Measurements from ENCODE around the gene TAF10.

The TAF10 gene

DNA sequence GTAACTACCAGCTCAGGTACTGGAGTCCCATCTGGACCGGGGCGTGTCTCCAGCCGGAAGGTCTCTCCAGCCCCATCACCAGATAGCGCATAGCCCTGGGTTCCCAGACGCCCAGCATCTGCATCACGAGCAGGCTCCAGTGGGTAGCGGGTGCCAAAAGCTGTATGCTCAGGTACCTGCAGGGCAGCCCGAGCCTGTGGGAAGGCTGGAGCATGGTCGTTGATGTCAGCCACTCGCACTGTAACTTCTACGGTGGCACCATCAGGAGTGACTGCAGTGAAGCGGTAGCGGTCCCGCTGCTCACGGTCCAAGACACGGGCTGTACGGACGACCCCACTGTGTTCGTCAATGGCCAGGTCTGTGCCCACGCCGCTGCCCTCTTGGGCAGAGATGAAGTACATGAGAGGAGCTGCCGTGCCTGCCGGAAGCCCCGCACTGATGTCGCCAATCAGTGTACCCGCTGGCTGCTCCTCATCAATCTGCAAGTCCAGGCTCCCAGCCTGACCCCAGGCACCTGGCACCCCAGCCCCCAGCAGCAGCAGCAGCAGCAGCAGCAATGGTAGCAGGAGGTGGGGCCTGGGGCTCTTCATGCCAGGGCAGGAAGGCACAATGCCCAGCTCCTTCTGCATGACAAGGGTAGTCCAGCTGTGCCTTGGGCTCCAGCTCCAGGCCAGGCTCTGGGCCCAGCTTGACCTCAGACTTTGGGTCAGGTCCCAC lies 29.1 kb upstream of the TAF10 start:
- DNase-seq (ENCODE audit: low read depth in 2 of 2) = no peak

DNA sequence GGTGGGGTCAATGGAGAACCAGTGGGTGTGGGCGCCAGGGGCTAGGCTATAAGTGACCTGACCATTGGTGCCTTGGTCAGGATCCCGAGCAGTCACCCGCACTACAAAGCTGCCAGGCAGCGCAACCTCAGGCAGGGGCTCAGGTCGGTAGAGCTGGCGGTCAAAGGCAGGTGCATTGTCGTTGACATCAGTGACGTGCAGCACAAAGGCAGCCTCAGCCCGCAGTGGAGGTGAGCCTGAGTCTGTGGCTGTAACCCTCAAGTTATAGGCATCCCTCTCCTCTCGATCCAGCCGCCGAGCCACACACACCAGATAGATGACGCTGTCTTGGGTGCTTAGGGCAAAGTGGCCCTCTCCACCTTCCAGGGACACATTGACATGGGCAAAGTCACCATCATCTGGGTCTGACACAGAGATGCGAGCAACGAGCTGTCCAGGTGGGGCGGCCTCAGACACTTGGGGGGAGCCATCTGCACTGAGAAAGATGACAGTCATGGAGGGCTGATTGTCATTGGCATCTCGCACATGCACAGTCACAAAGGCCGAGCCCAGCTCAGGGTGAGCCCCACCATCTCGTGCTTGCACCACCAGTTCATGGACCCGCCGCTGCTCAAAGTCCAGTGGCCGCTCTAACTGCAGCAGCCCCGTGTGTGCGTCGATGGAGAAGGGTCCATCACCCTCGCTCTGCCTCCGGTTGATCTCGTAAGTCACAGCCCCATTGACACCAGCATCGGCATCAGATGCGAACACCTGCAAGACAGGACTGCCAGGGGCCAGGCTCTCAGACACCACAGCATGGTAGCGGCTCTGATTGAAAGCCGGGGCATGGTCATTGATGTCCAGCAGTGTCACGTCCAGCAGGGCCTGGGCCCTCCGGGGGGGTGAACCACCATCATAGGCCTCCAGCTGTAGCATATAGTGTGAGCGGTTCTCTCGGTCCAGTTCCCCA lies 28.3 kb upstream of the TAF10 start:
- no peak for DNase-seq (ENCODE audit: low read depth in 2 of 2)

DNA sequence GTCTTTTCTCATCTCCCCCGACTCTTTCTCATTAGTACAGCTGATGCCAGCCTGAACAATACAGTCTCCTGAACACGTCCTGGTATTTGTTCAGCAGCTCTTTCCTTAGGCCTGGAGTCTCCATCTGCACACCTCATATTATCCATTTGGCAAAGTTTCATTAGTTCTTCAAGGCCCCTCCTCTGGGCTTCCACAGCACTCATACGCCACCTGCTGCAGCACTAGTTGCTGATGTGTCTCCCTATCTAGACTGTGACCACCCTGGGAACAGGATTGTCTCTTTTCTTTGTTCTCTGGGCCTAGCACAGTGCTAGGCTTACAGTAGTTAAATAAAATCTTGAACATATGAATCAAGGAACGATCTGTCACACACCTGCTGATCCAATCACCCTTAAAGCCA lies 26.4 kb upstream of the TAF10 start:
- no peak for DNase-seq (ENCODE audit: low read depth in 2 of 2)

DNA sequence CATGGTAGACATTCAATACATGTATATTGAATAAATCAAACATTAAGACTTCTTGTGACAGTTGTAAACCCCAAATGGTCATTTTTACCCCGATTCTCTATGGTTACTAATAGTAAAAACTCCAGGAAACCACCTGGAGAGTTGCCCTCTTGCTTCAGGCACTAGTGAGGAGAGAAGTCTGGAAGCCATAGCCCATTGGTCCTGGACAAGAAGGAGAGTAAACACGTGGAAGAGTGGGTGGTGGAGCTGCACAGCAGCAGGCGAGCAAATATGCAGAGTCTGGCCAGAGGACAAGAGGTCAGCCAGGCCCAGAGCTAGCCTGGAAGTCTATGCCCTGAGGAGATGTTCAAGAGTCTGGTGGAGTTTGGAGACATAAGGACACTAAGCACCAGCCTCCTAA lies 25.9 kb upstream of the TAF10 start:
- no peak for DNase-seq (ENCODE audit: low read depth in 2 of 2)

DNA sequence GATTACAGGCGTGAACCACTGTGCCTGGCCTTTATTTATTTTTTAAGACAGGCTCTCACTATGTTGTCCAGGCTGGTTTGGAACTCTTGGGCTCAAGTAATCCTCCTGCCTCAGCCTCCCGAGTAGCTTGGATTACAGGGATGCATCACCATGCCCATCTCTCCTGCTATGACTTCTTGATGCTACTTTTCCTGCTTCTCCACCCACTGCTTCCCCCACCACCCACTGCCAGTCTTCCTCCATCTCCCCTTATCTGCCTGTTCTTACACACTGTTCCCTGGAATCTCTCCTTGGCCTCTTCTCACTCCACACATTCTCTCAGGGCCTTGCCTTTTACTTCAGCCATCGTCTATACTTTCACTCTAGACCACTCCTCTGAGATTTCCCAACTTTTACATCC lies 24.5 kb upstream of the TAF10 start:
- no peak for DNase-seq (ENCODE audit: low read depth in 2 of 2)

DNA sequence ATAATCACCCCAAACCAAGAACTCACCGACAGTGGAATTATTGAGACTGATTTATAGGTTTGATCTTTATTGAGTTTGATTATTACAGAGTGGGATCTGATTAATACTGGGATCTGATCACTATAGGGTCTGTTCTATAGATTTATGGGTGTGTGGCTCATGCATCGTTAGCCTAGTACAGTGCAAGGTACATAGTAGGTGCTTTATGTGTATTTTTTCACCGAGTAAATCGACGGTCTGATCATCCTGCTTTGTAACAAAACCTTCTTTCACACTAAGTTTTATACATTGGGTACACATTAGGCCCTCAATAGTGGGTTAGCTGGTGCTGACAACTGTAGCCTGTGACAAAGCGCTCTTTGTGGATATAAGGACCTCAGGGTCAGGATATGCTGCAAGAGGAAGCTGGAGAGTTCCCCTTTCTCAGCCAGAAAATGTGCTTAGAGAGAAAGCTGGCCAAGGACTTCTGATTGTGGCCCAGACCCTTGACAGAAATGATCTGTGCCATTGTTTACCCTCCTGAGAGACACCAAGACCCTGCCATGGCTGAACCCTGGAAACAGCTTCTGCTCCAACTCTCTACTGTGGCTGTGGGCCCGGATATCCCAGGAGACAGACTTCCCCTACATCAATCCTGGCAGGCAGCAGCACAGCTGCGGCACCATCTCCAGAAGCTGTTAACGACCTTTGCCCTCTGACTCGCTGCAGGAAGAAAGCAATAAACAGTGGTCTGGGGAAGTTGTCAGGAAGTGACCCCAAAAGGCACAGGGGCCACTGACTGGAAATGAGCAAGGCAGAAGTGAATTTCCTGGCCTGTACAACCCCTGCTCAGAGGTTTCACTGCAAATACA lies 23.3 kb upstream of the TAF10 start:
- DNase-seq (ENCODE audit: low read depth in 2 of 2) = no peak

DNA sequence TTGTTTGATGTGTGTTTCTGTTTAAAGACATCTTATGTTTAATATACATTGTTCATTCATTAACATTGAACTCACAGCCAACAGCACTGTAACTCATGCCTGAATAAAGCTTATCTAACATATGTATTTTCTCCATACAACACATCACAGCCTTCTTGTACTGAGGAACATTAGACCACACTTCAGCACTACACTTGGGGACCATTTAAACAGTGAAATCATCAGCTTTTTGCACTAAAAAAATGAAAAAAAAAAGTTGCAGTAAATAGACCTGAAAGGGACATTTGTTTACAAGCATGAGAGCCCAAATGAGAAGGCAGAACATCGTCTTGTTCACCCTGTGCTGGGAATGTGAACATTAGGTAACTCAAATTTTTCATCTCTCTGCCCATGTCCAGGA lies 22.5 kb upstream of the TAF10 start:
- DNase-seq (ENCODE audit: low read depth in 2 of 2) = no peak

DNA sequence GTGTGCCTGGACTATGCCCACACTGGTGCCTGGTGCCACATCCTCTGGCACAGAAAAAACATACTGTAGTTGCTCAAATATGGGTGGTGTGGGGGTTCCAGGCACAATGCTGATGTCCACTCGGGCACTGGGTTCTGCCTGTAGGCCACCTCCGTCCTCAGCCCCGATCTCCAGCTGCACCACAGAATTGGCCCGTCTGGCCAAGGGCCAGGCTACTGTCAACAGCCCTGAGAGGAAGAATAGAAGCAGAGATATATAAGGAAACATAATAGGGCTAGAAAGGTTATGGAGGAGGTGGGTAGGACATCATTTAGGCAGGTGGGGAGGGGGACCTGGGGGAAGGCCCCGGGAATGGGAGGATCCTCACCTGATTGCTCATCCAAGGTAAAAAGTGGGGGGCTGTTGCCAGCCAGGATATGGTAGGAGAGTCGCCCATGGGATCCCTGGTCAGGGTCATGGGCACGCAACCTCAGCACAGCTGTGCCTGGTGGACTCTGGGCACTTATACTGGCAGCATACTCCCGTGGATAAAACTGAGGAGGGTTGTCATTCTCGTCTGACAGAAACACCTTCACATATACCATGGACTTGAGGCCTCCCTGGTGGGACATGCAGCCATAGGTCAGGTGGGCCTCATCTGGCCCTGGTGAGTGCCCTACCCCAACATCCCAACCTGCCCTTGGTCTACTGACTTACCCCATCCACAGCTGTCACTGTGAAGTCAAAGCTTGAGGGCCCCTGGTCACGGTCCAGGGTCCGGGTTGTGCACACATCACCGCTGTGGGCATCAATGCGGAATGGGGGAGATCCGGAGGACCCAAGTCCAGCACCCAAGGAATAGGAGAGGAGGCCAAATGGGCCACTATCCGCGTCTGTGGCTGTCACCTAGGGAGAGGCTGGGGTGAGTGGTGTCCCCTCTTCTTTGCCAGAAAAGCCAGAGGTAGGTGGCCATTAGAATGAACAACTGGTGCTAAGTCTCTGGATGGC lies 21.7 kb upstream of the TAF10 start:
- DNase-seq (ENCODE audit: low read depth in 2 of 2) = no peak

DNA sequence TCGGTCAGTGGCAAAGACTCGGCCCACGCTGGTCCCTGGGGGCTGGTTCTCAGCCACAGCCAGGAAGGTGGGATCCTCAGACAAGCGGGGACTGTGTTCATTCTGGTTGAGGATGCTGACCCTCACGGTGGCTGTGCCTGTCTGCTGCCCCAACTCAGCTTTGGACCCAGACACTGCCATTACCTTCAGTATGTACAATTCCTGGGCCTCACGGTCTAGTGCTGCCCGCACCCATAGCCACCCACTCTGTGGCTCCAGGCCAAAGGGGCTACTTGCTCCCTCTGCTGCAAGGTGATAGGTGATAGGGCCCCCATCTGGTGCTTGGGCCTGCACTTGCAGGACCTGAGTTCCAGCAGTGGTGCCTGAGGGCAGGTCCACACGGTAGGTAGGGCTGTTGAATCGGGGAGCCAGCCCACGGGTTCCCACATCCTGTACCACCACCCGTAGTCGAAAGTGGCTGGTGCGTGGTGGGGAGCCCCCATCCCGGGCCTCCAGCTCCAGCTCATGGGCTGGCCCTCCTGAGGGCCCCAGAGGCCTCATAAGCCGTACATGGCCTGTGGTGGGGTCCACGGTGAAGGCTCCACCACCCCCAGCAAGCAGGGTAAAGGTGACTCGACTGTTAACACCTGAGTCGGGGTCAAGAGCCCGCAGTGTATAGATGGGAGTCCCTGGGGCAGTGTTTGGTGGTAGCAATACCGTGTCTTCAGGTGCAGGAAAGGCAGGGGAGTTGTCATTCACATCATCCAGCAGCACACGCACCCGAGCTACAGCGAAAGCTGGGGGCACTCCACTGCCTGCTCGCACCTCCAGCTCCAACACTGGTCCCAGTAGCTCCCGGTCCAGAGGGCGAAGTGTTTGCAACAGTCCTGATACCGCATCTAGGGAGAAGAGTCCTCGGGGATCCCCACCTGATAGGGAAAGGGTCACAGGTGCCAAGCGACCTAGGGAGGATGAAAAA lies 20.4 kb upstream of the TAF10 start:
- DNase-seq (ENCODE audit: low read depth in 2 of 2) = no peak

DNA sequence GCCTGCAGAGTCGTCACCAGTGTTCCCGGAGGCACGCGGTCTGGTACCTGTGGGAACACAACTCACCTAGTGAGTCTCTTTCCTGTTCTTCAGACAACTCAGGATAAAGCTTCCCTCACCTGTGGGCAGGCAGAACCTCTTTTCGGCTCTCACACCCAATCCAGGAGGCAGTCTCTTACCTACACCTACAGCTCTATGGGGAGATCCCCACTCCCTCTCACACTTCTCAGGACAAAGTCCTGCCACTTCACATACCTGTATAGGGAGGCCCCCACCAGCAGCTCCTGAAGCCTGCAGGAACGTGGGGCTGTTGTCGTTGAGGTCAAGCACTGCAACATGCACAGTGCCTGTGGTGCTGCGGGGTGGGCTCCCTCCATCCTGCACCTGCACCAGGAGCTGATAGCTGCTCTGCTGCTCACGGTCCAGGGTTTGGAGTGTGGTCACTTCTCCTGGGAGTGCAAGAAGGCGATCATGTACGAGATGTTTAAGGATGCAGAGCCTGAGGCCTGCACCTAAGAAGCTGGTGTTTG lies 19.4 kb upstream of the TAF10 start:
- no peak for DNase-seq (ENCODE audit: low read depth in 2 of 2)

DNA sequence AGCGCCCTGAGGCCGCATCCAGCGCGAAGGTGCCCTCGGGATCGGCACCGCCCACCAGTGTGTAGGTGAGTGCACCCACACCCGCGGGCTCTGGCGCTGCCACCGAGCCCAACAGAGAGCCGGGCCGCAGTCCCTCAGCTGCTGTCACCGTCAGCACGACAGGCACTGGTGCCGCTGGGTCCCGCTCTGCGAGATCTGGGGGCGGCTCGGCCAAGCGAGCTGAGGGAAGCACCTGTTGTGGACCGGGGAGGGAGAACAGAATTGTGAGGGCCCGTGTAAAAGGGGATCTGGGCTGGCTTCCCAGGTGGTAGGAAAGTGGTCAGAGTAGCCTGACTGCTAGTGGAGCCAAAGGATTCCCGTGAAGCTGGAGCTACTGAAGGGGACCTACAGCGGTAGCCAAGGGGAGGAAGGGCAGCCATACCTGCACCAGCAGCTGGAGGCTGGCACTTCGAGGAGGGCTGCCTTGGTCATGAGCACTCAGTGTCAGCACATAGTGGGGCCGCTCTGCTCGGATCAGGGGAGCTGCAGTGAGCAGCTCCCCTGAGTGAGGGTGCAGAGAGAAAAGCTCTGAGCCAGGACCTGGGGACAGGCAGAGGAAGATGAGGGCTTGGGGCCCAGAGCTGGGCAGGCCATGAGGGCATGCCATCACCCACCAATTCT lies 18.7 kb upstream of the TAF10 start:
- DNase-seq (ENCODE audit: low read depth in 2 of 2) = no peak

DNA sequence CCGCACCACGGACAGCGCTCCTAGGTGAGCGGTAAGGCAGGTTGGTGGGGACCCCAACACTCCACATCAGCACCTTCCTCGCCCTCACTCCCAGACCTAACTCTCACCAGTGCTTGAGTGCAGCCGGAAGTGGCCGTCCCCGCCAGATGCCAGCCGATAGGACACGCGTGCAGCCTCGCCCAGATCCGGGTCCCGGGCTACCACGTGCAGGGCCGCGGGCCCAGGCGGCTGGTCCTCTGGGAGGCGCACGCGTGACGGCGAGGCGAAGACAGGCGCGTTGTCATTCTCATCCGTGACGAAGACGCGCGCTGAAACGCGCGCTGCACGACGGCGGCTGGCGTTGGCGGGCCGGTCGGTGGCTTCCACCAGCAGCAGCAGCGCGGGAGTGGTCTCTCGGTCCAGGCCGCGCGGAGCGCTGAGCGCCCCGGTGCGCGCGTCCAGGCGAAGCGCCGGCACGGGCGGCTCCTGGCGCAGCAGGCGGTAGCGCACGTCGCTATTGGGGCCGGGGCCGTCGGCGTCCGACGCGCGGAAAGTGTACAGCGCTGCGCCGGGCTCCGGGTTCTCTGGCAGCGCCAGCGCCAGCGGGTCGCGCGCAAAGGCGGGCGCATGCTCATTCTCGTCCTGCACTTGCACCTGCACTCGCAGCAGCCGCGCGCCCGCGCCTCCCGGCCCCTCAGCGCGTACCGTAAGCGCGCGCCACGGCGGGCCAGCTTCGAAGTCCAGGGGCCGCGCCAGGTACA lies 18.0 kb upstream of the TAF10 start:
- no peak for DNase-seq (ENCODE audit: low read depth in 2 of 2)

DNA sequence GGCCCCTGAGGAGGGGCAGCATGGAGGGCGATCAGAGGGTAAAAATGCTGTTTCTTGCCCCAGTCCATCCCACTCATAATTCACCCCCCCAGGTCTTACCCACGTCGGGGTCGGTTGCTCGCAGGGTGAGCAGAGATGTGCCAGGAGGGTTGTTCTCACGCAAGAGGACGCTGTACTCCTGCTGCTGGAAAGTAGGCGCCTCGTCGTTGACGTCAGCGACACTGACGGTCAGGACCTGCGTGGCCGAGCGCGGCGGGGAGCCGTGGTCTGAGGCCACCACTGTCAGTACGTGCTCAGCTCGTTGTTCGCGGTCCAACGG lies 17.5 kb upstream of the TAF10 start:
- no peak for DNase-seq (ENCODE audit: low read depth in 2 of 2)

DNA sequence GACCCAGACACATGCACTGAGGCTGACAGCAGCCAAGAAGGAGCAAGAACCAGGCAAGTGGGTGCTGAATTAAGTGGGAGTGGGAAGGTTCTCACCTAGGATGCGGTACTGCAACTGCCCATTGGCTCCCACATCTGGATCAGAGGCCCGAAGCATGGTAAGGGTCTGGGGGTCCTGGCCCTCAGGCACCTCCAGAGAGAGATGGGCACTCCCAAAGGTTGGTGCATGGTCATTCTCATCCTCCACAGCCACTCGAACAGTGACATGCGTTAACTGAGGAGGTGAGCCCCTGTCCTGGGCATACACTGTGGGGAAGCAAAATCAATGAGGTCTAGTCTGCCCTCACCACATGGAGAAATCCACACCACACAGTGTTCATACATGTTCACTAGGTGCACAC lies 16.5 kb upstream of the TAF10 start:
- DNase-seq (ENCODE audit: low read depth in 2 of 2) = no peak

DNA sequence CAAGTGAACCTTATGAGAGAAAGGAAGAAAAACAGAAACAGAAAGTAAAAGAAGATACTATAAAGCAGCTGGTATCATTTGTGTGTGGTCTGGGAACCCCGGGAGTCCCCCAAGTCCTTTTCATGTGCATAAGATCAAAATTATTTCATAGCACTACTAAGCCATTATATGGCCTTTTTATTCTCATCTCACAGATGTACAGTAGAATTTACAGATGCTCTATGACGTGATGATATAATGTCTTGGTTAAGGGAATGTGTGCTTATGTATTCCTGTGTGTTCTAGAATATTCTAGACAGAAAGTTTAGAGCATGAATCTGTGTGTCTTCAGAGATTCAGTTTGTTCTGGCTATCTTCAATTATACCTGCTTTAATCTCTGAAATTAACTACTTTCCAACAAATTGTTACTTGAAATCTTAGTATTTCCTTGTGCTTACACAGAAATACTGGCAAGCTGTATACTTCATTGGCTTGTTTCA lies 15.8 kb upstream of the TAF10 start:
- DNase-seq (ENCODE audit: low read depth in 2 of 2) = no peak

DNA sequence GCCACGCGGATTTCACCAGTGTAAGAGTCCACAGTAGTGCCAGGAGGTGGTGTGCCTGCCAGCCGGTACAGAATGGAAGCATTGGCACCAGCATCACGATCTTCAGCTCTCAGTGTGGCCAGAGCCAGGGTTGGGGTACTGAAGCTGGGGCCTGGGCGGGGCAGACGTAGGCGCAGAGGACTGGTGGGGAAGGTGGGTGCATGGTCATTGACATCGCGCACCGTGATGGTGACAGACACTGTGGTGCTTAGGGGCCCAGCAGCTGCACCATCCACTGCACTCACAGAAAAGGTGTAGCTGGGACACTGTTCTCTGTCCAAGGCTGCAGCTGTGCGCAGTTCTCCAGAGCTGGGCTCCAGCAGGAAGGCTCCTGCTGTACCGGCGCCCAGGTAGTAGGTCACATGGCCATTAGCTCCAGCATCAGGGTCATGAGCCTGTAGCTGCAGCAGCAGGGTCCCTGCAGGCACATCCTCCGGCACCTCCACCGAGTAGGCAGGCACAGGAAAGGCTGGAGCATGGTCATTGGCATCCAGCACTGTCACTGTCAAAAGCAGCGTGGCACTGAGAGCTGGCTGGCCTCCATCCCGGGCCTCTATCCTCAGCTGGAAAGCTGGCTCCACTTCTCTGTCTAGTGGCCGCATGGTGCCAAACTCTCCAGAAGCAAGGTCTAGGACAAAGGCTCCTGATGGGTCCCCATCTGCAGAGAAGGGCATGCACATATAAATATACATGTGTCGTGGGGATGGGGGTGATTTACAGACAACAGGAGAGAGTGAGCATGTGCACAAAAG lies 15.2 kb upstream of the TAF10 start:
- DNase-seq (ENCODE audit: low read depth in 2 of 2) = no peak

DNA sequence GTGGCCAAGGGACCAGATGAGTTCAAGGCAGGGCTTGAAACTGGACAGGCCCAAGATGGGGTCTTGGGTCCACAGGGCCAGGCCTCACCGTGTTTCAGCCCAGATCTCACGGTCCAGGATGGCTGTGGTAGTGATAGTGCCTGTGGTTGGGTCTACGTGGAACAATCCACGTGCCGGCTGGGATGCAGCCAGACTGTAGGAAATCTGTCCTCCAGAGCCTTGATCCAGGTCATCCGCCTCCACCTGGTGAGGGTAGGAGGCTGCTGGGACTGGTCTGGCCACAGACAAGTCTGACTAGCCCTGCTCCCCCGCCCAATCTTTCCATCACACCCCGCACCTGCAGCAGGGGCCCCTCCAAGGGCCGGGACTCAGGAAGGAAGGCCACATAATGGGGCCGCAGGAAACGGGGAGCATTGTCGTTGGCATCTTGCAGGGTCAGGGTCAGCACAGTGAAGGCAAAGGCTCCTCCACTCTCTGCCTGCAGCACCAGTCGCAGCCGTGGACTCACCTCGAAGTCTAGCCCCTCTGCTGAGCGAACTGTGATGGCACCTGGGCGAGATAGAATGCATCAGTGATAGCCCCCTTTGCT lies 13.9 kb upstream of the TAF10 start:
- no peak for DNase-seq (ENCODE audit: low read depth in 2 of 2)
